Measurements from ENCODE around the gene AGAP2.

The AGAP2 gene

GRCh38 chr12:57738661-57739237 lies at the start of gene AGAP2:
TSS of gene AGAP2 (minus strand) at chr12:57738742. CDS start at chr12:57738246, 496 bp downstream.
- in situ Hi-C loops (cut with MboI; ENCODE audit: low sequenced_read_pairs): no loop called here

GRCh38 chr12:57783861-57784260 lies 45.3 kb upstream of the AGAP2 start:
- in situ Hi-C loops (cut with MboI; ENCODE audit: low sequenced_read_pairs): loop anchor here (25.0 kb wide), 1 partner anchor 97 kb away; the partner anchor contains the start of gene OS9

GRCh38 chr12:57783466-57783801 lies 44.9 kb upstream of the AGAP2 start:
- in situ Hi-C loops (cut with MboI; ENCODE audit: low sequenced_read_pairs): loop anchor here (25.0 kb wide), 1 partner anchor 96 kb away; the partner anchor contains the start of gene OS9

- in situ Hi-C loops (cut with MboI; ENCODE audit: low sequenced_read_pairs): loop anchor here (25.0 kb wide), 1 partner anchor 96 kb away; the partner anchor contains the start of gene OS9
Observed at GRCh38 chr12:57782608-57783465, 44.3 kb upstream of the AGAP2 start, which contains the start of gene TSFM. TSS of gene TSFM (plus strand) at chr12:57782787. CDS start at chr12:57782802, 15 bp downstream.

GRCh38 chr12:57782243-57782607 lies 43.7 kb upstream of the AGAP2 start:
- in situ Hi-C loops (cut with MboI; ENCODE audit: low sequenced_read_pairs): loop anchor here (25.0 kb wide), 1 partner anchor 95 kb away; the partner anchor contains the start of gene OS9

- in situ Hi-C loops (cut with MboI; ENCODE audit: low sequenced_read_pairs): loop anchor here (25.0 kb wide), 1 partner anchor 94 kb away; the partner anchor contains the start of gene OS9
Observed at GRCh38 chr12:57781801-57782200, 43.3 kb upstream of the AGAP2 start.

GRCh38 chr12:57781244-57781643 lies 42.7 kb upstream of the AGAP2 start:
- in situ Hi-C loops (cut with MboI; ENCODE audit: low sequenced_read_pairs): loop anchor here (25.0 kb wide), 1 partner anchor 94 kb away; the partner anchor contains the start of gene OS9

GRCh38 chr12:57780284-57780897 lies 41.8 kb upstream of the AGAP2 start:
- in situ Hi-C loops (cut with MboI; ENCODE audit: low sequenced_read_pairs): loop anchor here (25.0 kb wide), 1 partner anchor 93 kb away; the partner anchor contains the start of gene OS9

GRCh38 chr12:57779736-57780135 lies 41.2 kb upstream of the AGAP2 start:
- in situ Hi-C loops (cut with MboI; ENCODE audit: low sequenced_read_pairs): loop anchor here (25.0 kb wide), 1 partner anchor 92 kb away; the partner anchor contains the start of gene OS9

GRCh38 chr12:57777911-57778310 lies 39.4 kb upstream of the AGAP2 start:
- in situ Hi-C loops (cut with MboI; ENCODE audit: low sequenced_read_pairs): loop anchor here (25.0 kb wide), 1 partner anchor 91 kb away; the partner anchor contains the start of gene OS9

- in situ Hi-C loops (cut with MboI; ENCODE audit: low sequenced_read_pairs): loop anchor here (25.0 kb wide), 1 partner anchor 90 kb away; the partner anchor contains the start of gene OS9
Observed at GRCh38 chr12:57777367-57777766, 38.8 kb upstream of the AGAP2 start.

GRCh38 chr12:57776247-57776587 lies 37.7 kb upstream of the AGAP2 start:
- in situ Hi-C loops (cut with MboI; ENCODE audit: low sequenced_read_pairs): loop anchor here (25.0 kb wide), 1 partner anchor 89 kb away; the partner anchor contains the start of gene OS9

GRCh38 chr12:57775563-57776246 lies 37.2 kb upstream of the AGAP2 start:
- in situ Hi-C loops (cut with MboI; ENCODE audit: low sequenced_read_pairs): loop anchor here (25.0 kb wide), 1 partner anchor 88 kb away; the partner anchor contains the start of gene OS9

GRCh38 chr12:57775044-57775443 lies 36.5 kb upstream of the AGAP2 start:
- in situ Hi-C loops (cut with MboI; ENCODE audit: low sequenced_read_pairs): loop anchor here (25.0 kb wide), 1 partner anchor 88 kb away; the partner anchor contains the start of gene OS9

- in situ Hi-C loops (cut with MboI; ENCODE audit: low sequenced_read_pairs): loop anchor here (25.0 kb wide), 1 partner anchor 87 kb away; the partner anchor contains the start of gene OS9
Observed at GRCh38 chr12:57774634-57775033, 36.1 kb upstream of the AGAP2 start.

- in situ Hi-C loops (cut with MboI; ENCODE audit: low sequenced_read_pairs): no loop called here
Observed at GRCh38 chr12:57772429-57773322, 34.1 kb upstream of the AGAP2 start, which contains the start of gene EEF1AKMT3. TSS of gene EEF1AKMT3 (plus strand) at chr12:57772614. CDS start at chr12:57772725, 111 bp downstream.

- in situ Hi-C loops (cut with MboI; ENCODE audit: low sequenced_read_pairs): no loop called here
Observed at GRCh38 chr12:57771873-57772428, 33.4 kb upstream of the AGAP2 start, which contains the start of gene METTL1. TSS of gene METTL1 (minus strand) at chr12:57772105. CDS start at chr12:57772083, 22 bp downstream.

GRCh38 chr12:57771236-57771872 lies 32.8 kb upstream of the AGAP2 start:
- in situ Hi-C loops (cut with MboI; ENCODE audit: low sequenced_read_pairs): no loop called here

Data from HL-60/S4 treated with phorbol 12-myristate 13-acetate at 8.2 ng/mL for 4 days and 3 days (cell line).